GM23338 (cell line): Measurements from ENCODE around the gene EYS. TPM values are rescaled to one million over a fixed set of nuclear protein-coding genes. Genes with fewer than 3 reads are reported as not detected.

Source experiments
- ATAC-seq: fragments of 200-7000 bp; cut with Tn5 transposase; 3 replicates; pipeline ENCODE4 v1.9.1; 2020
- DNase-seq: peaks from one replicate; pipeline ENCODE4 v3.0.0-alpha.2; 2015; ENCODE audit warnings: low spot score
- H2AFZ ChIP-seq: fragments of 200-600 bp; sonication (generic); 2 replicates; pipeline ENCODE4 v1.8.0; 2016; ENCODE audit warnings: antibody characterized with exemption, mild to moderate bottlenecking, moderate library complexity
- H3F3A ChIP-seq: fragments of 200-600 bp; sonication (generic); replicated peaks from 2 replicates; pipeline ENCODE4 v1.8.0; 2017; ENCODE audit warnings: antibody characterized with exemption, mixed run types, low read depth
- H3K27ac ChIP-seq: fragments of 200-600 bp; sonication (generic); 2 replicates; pipeline ENCODE4 v1.6.1; 2016; ENCODE audit warnings: low read depth
- H3K27me3 ChIP-seq: fragments of 200-600 bp; sonication (generic); 2 replicates; pipeline ENCODE4 v1.8.0; 2016; ENCODE audit warnings: mild to moderate bottlenecking, mixed run types, moderate library complexity; ENCODE audit not compliant: insufficient read depth
- H3K36me3 ChIP-seq: fragments of 200-600 bp; sonication (generic); 2 replicates; pipeline ENCODE4 v1.8.0; 2016; ENCODE audit warnings: mild to moderate bottlenecking; ENCODE audit not compliant: insufficient read depth
- H3K4me1 ChIP-seq: fragments of 200-600 bp; sonication (generic); 2 replicates; pipeline ENCODE4 v1.8.0; 2016; ENCODE audit warnings: mild to moderate bottlenecking, moderate library complexity; ENCODE audit not compliant: insufficient read depth
- H3K4me2 ChIP-seq: fragments of 200-600 bp; sonication (generic); 2 replicates; pipeline ENCODE4 v1.7.1; 2017; ENCODE audit warnings: mixed run types
- H3K4me3 ChIP-seq: fragments of 200-600 bp; sonication (generic); 2 replicates; pipeline ENCODE4 v1.6.1; 2016; ENCODE audit warnings: mixed run types
- H3K79me2 ChIP-seq: fragments of 200-600 bp; sonication (generic); replicated peaks from 2 replicates; pipeline ENCODE4 v1.8.0; 2017; ENCODE audit warnings: mild to moderate bottlenecking; ENCODE audit not compliant: insufficient read depth
- H3K9me2 ChIP-seq: fragments of 200-600 bp; sonication (generic); 2 replicates; pipeline ENCODE4 v1.8.0; 2017; ENCODE audit not compliant: insufficient read depth
- H4K20me1 ChIP-seq: fragments of 200-600 bp; sonication (generic); replicated peaks from 2 replicates; pipeline ENCODE4 v1.8.0; 2017; ENCODE audit warnings: mild to moderate bottlenecking; ENCODE audit not compliant: insufficient read depth
- H3K27ac Mint-ChIP-seq: 2 replicates; pipeline ENCODE4 v1.8.0; 2020; ENCODE audit warnings: inconsistent platforms, mild to moderate bottlenecking, moderate library complexity, mixed read lengths
- H3K27me3 Mint-ChIP-seq: 3 replicates; pipeline ENCODE4 v1.8.0; 2022; ENCODE audit warnings: low read depth, mild to moderate bottlenecking, moderate library complexity, mixed read lengths, inconsistent platforms; ENCODE audit not compliant: insufficient read depth, poor library complexity
- H3K36me3 Mint-ChIP-seq: 3 replicates; pipeline ENCODE4 v1.8.0; 2021; ENCODE audit warnings: low read depth, mild to moderate bottlenecking, inconsistent platforms, moderate library complexity, mixed read lengths
- H3K4me1 Mint-ChIP-seq: 3 replicates; pipeline ENCODE4 v1.8.0; 2020; ENCODE audit warnings: mild to moderate bottlenecking, inconsistent platforms, mixed read lengths
- H3K4me3 Mint-ChIP-seq: 3 replicates; pipeline ENCODE4 v1.8.0; 2021; ENCODE audit warnings: moderate library complexity, mild to moderate bottlenecking, inconsistent platforms, mixed read lengths
- H3K9me3 Mint-ChIP-seq: 3 replicates; pipeline ENCODE4 v1.8.0; 2020; ENCODE audit warnings: moderate library complexity, mild to moderate bottlenecking, inconsistent platforms, mixed read lengths
- CREB1 ChIP-seq: fragments of 250-450 bp; sonication (Bioruptor Pico); IDR thresholded peaks from 2 replicates; pipeline ENCODE4 v1.5.0; 2020; ENCODE audit warnings: low read depth, mild to moderate bottlenecking, moderate library complexity
- EZH2 ChIP-seq: fragments of 200-600 bp; sonication (generic); IDR thresholded peaks from one replicate; pipeline ENCODE4 v1.8.0; 2017; ENCODE audit warnings: antibody characterized with exemption, mild to moderate bottlenecking, low read depth; ENCODE audit not compliant: unreplicated experiment
- EZH2phosphoT487 ChIP-seq: fragments of 200-600 bp; sonication (generic); IDR thresholded peaks from one replicate; pipeline ENCODE4 v1.8.1; 2018; ENCODE audit warnings: antibody characterized with exemption; ENCODE audit not compliant: unreplicated experiment
- JUNB ChIP-seq: IDR thresholded peaks from one replicate; pipeline ENCODE4 v1.6.1; 2016; ENCODE audit warnings: antibody characterized with exemption; ENCODE audit not compliant: unreplicated experiment
- NANOG ChIP-seq: IDR thresholded peaks from 2 replicates; pipeline ENCODE4 v1.6.1; 2016; ENCODE audit warnings: antibody characterized with exemption, borderline replicate concordance
- POLR2AphosphoS5 ChIP-seq: IDR thresholded peaks from 2 replicates; pipeline ENCODE4 v1.6.1; 2016; ENCODE audit warnings: antibody characterized with exemption, low read depth
- STAT1 ChIP-seq: IDR thresholded peaks from one replicate; pipeline ENCODE4 v1.6.1; 2016; ENCODE audit warnings: antibody characterized with exemption; ENCODE audit not compliant: unreplicated experiment
- ZNF114 ChIP-seq: fragments of 250-450 bp; sonication (Bioruptor Pico); IDR thresholded peaks from 2 replicates; pipeline ENCODE4 v1.5.0; 2020; ENCODE audit warnings: mild to moderate bottlenecking, moderate library complexity
- polyA plus RNA-seq: library from polyadenylated mRNA; unstranded; fragments of >200 nt; fragmentation: Nextera tagmentation; extraction: Ambion mirVana; gene quantifications from 2 replicates; pipeline ENCODE4 v1.2.1, GENCODE V29; 2016
- total RNA-seq: library from RNA; depleted of rRNA; stranded (reverse); fragments of >200 nt; shearing (Covaris generic); gene quantifications from 2 replicates; pipeline ENCODE4 v1.2.3, GENCODE V29; 2014
- TF ChIP-seq, protein P1 (sequence below), 2 experiments: fragments of 200-600 bp in 1 of 2; sonication (generic) in 1 of 2; conservative IDR thresholded peaks; 2 replicates each; pipeline versions ENCODE4 v1.5.1 to v1.6.1; 2016 to 2017; ENCODE audit warnings: antibody characterized with exemption in 2 of 2, low read depth in 2 of 2, mild to moderate bottlenecking in 2 of 2, moderate library complexity in 1 of 2
- TF ChIP-seq, protein P2 (sequence below): IDR thresholded peaks from one replicate; pipeline ENCODE4 v1.6.1; 2018; ENCODE audit warnings: antibody characterized with exemption; ENCODE audit not compliant: unreplicated experiment
- TF ChIP-seq, protein P3 (sequence below): fragments of 250-450 bp; sonication (Bioruptor Pico); IDR thresholded peaks from 2 replicates; pipeline ENCODE4 v1.5.0; 2020; ENCODE audit warnings: mild to moderate bottlenecking, moderate library complexity

Gene EYS
- total and polyA plus RNA-seq, 2 experiments from 2014 or later: 0.38 to 0.52 TPM

DNA sequence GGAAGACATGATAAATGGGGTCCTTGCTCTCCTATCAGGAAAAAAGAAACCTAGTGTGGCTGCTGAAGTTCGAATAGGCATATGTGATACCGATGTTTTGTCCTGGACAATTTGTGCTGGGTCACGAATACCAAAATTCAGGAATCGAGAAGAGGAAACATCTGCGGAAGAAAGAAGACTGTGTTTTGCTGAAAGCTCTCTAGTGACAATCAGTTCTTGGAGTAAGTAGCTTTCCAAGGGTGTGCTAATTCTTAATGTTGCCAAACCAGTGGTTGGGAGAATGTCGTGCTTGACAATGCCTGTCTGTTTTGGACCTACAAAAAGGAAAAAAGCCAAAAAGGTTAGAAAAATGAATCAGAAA lies 1115.4 kb downstream of the EYS start:
- Histone ChIP-seq H3K27ac (no peak overlapping the region), H3K4me2 (no peak overlapping the region), H3K9me2 (no peaks in the 10 kb centered on the region), H3K4me1 (no peaks in the 10 kb centered on the region), H3K36me3 (no peaks in the 10 kb centered on the region), H3K27me3 (no peaks in the 10 kb centered on the region), H3K4me3 (no peak overlapping the region), H4K20me1 (no peaks in the 10 kb centered on the region), H3K79me2 (no peaks in the 10 kb centered on the region), H3F3A (no peaks in the 10 kb centered on the region), H2AFZ (no peak overlapping the region)
- ATAC-seq: no peak
- no peak for DNase-seq
- H3K27me3 Mint-ChIP-seq: no peaks in the 10 kb centered on the region
- H3K4me3 Mint-ChIP-seq: no peak overlapping the region
- TF ChIP-seq ZNF114 (CRISPR knock-in tag): no peak
- TF ChIP-seq, protein P1, sequence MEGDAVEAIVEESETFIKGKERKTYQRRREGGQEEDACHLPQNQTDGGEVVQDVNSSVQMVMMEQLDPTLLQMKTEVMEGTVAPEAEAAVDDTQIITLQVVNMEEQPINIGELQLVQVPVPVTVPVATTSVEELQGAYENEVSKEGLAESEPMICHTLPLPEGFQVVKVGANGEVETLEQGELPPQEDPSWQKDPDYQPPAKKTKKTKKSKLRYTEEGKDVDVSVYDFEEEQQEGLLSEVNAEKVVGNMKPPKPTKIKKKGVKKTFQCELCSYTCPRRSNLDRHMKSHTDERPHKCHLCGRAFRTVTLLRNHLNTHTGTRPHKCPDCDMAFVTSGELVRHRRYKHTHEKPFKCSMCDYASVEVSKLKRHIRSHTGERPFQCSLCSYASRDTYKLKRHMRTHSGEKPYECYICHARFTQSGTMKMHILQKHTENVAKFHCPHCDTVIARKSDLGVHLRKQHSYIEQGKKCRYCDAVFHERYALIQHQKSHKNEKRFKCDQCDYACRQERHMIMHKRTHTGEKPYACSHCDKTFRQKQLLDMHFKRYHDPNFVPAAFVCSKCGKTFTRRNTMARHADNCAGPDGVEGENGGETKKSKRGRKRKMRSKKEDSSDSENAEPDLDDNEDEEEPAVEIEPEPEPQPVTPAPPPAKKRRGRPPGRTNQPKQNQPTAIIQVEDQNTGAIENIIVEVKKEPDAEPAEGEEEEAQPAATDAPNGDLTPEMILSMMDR (conservative IDR thresholded peaks at IDR 0.05; ENCODE audit: low read depth in 2 of 2): no peak
- no peak for TF ChIP-seq CREB1 (CRISPR knock-in tag)
- TF ChIP-seq, protein P2, sequence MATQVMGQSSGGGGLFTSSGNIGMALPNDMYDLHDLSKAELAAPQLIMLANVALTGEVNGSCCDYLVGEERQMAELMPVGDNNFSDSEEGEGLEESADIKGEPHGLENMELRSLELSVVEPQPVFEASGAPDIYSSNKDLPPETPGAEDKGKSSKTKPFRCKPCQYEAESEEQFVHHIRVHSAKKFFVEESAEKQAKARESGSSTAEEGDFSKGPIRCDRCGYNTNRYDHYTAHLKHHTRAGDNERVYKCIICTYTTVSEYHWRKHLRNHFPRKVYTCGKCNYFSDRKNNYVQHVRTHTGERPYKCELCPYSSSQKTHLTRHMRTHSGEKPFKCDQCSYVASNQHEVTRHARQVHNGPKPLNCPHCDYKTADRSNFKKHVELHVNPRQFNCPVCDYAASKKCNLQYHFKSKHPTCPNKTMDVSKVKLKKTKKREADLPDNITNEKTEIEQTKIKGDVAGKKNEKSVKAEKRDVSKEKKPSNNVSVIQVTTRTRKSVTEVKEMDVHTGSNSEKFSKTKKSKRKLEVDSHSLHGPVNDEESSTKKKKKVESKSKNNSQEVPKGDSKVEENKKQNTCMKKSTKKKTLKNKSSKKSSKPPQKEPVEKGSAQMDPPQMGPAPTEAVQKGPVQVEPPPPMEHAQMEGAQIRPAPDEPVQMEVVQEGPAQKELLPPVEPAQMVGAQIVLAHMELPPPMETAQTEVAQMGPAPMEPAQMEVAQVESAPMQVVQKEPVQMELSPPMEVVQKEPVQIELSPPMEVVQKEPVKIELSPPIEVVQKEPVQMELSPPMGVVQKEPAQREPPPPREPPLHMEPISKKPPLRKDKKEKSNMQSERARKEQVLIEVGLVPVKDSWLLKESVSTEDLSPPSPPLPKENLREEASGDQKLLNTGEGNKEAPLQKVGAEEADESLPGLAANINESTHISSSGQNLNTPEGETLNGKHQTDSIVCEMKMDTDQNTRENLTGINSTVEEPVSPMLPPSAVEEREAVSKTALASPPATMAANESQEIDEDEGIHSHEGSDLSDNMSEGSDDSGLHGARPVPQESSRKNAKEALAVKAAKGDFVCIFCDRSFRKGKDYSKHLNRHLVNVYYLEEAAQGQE: no peak
- no peak for TF ChIP-seq EZH2
- TF ChIP-seq, protein P3, sequence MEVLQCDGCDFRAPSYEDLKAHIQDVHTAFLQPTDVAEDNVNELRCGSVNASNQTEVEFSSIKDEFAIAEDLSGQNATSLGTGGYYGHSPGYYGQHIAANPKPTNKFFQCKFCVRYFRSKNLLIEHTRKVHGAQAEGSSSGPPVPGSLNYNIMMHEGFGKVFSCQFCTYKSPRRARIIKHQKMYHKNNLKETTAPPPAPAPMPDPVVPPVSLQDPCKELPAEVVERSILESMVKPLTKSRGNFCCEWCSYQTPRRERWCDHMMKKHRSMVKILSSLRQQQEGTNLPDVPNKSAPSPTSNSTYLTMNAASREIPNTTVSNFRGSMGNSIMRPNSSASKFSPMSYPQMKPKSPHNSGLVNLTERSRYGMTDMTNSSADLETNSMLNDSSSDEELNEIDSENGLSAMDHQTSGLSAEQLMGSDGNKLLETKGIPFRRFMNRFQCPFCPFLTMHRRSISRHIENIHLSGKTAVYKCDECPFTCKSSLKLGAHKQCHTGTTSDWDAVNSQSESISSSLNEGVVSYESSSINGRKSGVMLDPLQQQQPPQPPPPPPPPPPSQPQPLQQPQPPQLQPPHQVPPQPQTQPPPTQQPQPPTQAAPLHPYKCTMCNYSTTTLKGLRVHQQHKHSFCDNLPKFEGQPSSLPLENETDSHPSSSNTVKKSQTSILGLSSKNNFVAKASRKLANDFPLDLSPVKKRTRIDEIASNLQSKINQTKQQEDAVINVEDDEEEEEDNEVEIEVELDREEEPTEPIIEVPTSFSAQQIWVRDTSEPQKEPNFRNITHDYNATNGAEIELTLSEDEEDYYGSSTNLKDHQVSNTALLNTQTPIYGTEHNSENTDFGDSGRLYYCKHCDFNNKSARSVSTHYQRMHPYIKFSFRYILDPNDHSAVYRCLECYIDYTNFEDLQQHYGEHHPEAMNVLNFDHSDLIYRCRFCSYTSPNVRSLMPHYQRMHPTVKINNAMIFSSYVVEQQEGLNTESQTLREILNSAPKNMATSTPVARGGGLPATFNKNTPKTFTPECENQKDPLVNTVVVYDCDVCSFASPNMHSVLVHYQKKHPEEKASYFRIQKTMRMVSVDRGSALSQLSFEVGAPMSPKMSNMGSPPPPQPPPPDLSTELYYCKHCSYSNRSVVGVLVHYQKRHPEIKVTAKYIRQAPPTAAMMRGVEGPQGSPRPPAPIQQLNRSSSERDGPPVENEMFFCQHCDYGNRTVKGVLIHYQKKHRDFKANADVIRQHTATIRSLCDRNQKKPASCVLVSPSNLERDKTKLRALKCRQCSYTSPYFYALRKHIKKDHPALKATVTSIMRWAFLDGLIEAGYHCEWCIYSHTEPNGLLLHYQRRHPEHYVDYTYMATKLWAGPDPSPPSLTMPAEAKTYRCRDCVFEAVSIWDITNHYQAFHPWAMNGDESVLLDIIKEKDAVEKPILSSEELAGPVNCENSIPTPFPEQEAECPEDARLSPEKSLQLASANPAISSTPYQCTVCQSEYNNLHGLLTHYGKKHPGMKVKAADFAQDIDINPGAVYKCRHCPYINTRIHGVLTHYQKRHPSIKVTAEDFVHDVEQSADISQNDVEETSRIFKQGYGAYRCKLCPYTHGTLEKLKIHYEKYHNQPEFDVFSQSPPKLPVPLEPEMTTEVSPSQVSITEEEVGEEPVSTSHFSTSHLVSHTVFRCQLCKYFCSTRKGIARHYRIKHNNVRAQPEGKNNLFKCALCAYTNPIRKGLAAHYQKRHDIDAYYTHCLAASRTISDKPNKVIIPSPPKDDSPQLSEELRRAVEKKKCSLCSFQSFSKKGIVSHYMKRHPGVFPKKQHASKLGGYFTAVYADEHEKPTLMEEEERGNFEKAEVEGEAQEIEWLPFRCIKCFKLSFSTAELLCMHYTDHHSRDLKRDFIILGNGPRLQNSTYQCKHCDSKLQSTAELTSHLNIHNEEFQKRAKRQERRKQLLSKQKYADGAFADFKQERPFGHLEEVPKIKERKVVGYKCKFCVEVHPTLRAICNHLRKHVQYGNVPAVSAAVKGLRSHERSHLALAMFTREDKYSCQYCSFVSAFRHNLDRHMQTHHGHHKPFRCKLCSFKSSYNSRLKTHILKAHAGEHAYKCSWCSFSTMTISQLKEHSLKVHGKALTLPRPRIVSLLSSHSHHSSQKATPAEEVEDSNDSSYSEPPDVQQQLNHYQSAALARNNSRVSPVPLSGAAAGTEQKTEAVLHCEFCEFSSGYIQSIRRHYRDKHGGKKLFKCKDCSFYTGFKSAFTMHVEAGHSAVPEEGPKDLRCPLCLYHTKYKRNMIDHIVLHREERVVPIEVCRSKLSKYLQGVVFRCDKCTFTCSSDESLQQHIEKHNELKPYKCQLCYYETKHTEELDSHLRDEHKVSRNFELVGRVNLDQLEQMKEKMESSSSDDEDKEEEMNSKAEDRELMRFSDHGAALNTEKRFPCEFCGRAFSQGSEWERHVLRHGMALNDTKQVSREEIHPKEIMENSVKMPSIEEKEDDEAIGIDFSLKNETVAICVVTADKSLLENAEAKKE (CRISPR knock-in tag): no peak
- TF ChIP-seq STAT1: no peak
- no peak for TF ChIP-seq EZH2phosphoT487
- no peak for TF ChIP-seq JUNB
- no peak for TF ChIP-seq NANOG
- no peak for TF ChIP-seq POLR2AphosphoS5
- peaks cover 14% of the 10 kb centered on the region; the same call in 2 of the 3 replicates for H3K9me3 Mint-ChIP-seq
- H3K27ac Mint-ChIP-seq: no peak overlapping the region
- no peaks in the 10 kb centered on the region for H3K36me3 Mint-ChIP-seq
- H3K4me1 Mint-ChIP-seq: 0 out of 3 replicates have a peak, but pooled peaks cover 3% of the 10 kb centered on the region
